KMS-11 (cell line): ENCODE results near the gene AQP5.

ENCODE experiments used
- H2AFZ ChIP-seq: fragments of 200-600 bp; sonication (generic); 2 replicates; pipeline ENCODE4 v1.6.1; 2016; ENCODE audit warnings: antibody characterized with exemption, mixed run types, low read depth
- H3K27ac ChIP-seq: fragments of 200-600 bp; sonication (generic); 2 replicates; pipeline ENCODE4 v1.6.1; 2016; ENCODE audit warnings: mild to moderate bottlenecking, mixed run types
- H3K27me3 ChIP-seq: fragments of 200-600 bp; sonication (generic); 2 replicates; pipeline ENCODE4 v1.6.1; 2017; ENCODE audit warnings: mild to moderate bottlenecking, low read depth, mixed run types, moderate library complexity; ENCODE audit not compliant: insufficient read depth
- H3K36me3 ChIP-seq: fragments of 200-600 bp; sonication (generic); 2 replicates; pipeline ENCODE4 v1.6.1; 2017; ENCODE audit warnings: mild to moderate bottlenecking, mixed run types; ENCODE audit not compliant: insufficient read depth
- H3K4me1 ChIP-seq: fragments of 200-600 bp; sonication (generic); 2 replicates; pipeline ENCODE4 v1.6.1; 2016; ENCODE audit warnings: mild to moderate bottlenecking, low read depth, mixed run types; ENCODE audit not compliant: poor library complexity, severe bottlenecking
- H3K4me2 ChIP-seq: fragments of 200-600 bp; sonication (generic); 2 replicates; pipeline ENCODE4 v1.7.0; 2016; ENCODE audit warnings: mild to moderate bottlenecking, mixed run types
- H3K4me3 ChIP-seq: fragments of 200-600 bp; sonication (generic); IDR thresholded peaks from 2 replicates; pipeline ENCODE4 v1.6.1; 2017; ENCODE audit warnings: low read depth, low read length, mixed read lengths; ENCODE audit not compliant: insufficient read depth
- H3K79me2 ChIP-seq: fragments of 200-600 bp; sonication (generic); 2 replicates; pipeline ENCODE4 v1.6.1; 2016; ENCODE audit warnings: low read depth, mixed run types; ENCODE audit not compliant: insufficient read depth
- H3K9ac ChIP-seq: fragments of 200-600 bp; sonication (generic); 2 replicates; pipeline ENCODE4 v1.6.1; 2016; ENCODE audit warnings: mild to moderate bottlenecking, mixed run types
- H4K20me1 ChIP-seq: fragments of 200-600 bp; sonication (generic); 2 replicates; pipeline ENCODE4 v1.6.1; 2016; ENCODE audit warnings: mild to moderate bottlenecking, mixed run types; ENCODE audit not compliant: insufficient read depth
- TF ChIP-seq, protein P1 (sequence below): fragments of 200-600 bp; sonication (generic); conservative IDR thresholded peaks from 2 replicates; pipeline ENCODE4 v1.6.1; 2017; ENCODE audit warnings: low read depth, mild to moderate bottlenecking, antibody characterized with exemption, low read length, moderate library complexity, mixed read lengths

The AQP5 gene

DNA sequence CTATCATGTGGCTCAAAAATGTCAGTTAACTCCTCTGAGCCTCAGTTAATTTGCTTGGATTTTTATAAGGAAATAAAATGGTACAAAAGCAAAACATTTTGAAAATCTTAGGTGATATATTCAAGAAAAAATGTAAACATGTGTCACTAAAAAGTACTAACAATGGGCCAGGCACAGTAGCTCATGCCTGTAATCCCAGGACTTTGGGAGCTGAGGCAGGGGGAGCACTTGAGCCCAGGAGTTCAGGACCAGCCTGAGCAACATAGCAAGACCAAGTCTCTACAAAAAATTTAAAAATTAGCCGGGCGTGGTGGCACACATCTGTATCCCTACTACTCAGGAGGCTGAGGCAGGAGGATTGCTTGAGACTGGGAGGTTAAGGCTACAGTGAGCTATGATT lies 36.8 kb downstream of the AQP5 start:
- H3K36me3 ChIP-seq: peaks cover 16% of the 10 kb centered on the region; the same call in 1 of the 2 replicates
- H3K27ac ChIP-seq: no peak overlapping the region
- H3K4me1 ChIP-seq: peaks cover 3% of the 10 kb centered on the region
- TF ChIP-seq, protein P1, sequence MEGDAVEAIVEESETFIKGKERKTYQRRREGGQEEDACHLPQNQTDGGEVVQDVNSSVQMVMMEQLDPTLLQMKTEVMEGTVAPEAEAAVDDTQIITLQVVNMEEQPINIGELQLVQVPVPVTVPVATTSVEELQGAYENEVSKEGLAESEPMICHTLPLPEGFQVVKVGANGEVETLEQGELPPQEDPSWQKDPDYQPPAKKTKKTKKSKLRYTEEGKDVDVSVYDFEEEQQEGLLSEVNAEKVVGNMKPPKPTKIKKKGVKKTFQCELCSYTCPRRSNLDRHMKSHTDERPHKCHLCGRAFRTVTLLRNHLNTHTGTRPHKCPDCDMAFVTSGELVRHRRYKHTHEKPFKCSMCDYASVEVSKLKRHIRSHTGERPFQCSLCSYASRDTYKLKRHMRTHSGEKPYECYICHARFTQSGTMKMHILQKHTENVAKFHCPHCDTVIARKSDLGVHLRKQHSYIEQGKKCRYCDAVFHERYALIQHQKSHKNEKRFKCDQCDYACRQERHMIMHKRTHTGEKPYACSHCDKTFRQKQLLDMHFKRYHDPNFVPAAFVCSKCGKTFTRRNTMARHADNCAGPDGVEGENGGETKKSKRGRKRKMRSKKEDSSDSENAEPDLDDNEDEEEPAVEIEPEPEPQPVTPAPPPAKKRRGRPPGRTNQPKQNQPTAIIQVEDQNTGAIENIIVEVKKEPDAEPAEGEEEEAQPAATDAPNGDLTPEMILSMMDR: no peak
- no peaks in the 10 kb centered on the region for H3K27me3 ChIP-seq
- H3K9ac ChIP-seq: no peak overlapping the region
- no peaks in the 10 kb centered on the region for H4K20me1 ChIP-seq
- no peak overlapping the region for H2AFZ ChIP-seq
- H3K4me2 ChIP-seq: no peak overlapping the region
- H3K4me3 ChIP-seq: no peak overlapping the region
- H3K79me2 ChIP-seq: peaks cover under 1% of the 10 kb centered on the region; the same call in 1 of the 2 replicates

DNA sequence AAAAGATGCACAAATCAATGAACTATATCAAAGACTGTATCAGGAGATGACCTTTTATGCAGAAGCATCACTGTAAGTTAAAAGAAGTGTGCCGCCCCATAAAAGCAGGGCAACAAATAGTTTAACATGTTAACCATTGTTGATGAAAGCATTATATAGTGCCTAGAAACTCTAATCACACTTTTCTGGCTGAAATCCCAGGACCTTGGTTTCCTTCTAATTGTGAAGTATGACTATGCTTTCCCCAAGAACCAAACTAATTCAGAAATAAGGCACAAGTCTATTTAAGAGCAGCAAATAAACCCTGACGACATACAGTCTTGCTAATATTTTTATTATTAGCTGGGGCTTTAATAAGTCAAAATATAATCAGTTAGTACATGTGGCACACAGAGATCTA lies 41.9 kb downstream of the AQP5 start:
- Histone ChIP-seq H4K20me1 (0 out of 2 replicates have a peak, but pooled peaks cover 4% of the 10 kb centered on the region), H3K79me2 (peaks cover 34% of the 10 kb centered on the region; the same call in 1 of the 2 replicates), H3K4me1 (peaks cover 54% of the 10 kb centered on the region), H3K27me3 (no peaks in the 10 kb centered on the region), H3K4me2 (no peak overlapping the region), H3K36me3 (no peaks in the 10 kb centered on the region), H3K4me3 (no peak overlapping the region), H3K9ac (no peak overlapping the region), H2AFZ (no peak overlapping the region), H3K27ac (no peak overlapping the region)
- TF ChIP-seq, protein P1: no peak

DNA sequence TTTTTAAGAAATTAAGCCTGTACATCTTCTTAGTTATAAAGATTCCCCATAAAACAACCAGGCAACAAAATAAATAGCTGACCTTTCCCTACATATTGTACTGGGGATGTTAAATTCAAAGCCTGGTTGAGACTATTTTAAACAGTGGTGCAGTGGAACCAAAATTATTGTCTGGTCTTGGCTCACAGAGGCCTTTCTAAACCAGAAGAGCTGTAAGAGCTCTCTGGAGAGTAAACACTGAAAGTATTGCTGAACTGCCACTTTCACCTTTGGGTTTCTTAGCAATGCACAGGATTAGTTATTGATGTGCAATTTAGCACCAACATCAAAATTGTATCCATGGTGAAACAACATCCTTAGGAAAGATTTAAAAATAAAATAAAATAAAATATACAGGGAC lies 43.0 kb downstream of the AQP5 start:
- H3K4me1 ChIP-seq: peaks cover 64% of the 10 kb centered on the region
- TF ChIP-seq, protein P1: no peak
- H3K79me2 ChIP-seq: peaks cover 43% of the 10 kb centered on the region
- H3K27me3 ChIP-seq: no peaks in the 10 kb centered on the region
- 0 out of 2 replicates have a peak, but pooled peaks cover 4% of the 10 kb centered on the region for H4K20me1 ChIP-seq
- peak overlapping the region; percentile 39 for H3K4me2 ChIP-seq
- peak overlapping the region; percentile 41; the same call in 1 of the 2 replicates for H3K27ac ChIP-seq
- no peak overlapping the region for H3K4me3 ChIP-seq
- no peaks in the 10 kb centered on the region for H3K36me3 ChIP-seq
- H2AFZ ChIP-seq: no peak overlapping the region
- H3K9ac ChIP-seq: no peak overlapping the region

DNA sequence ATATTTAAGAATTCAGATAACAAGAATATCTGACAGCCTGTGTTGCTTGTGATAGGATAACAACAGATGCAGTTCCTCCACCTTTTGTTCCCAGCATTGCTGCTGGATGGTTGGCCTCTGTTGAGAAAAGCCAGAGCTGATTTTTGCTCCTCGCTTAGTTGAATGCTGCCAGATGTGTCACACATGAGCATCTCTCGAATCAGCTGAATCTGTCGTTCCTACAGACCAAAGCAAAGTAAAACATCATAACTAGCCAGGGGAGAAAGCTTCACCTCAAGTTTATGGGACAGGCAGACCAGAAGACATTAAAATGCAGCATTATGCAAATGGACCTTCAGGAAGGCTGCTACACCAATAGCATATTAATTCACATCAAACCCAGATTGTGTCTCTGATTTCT lies 43.5 kb downstream of the AQP5 start:
- Histone ChIP-seq H3K27ac (peak overlapping the region; percentile 41), H3K4me3 (no peak overlapping the region), H3K27me3 (no peaks in the 10 kb centered on the region), H3K79me2 (peaks cover 46% of the 10 kb centered on the region), H4K20me1 (0 out of 2 replicates have a peak, but pooled peaks cover 4% of the 10 kb centered on the region), H3K4me2 (peak overlapping the region; percentile 26; the same call in 1 of the 2 replicates), H3K36me3 (no peaks in the 10 kb centered on the region), H3K9ac (no peak overlapping the region), H2AFZ (no peak overlapping the region), H3K4me1 (peaks cover 67% of the 10 kb centered on the region)
- TF ChIP-seq, protein P1: no peak
